Measurements from ENCODE around the gene ADCY10.
A peak's percentile ranks its signal among the peaks of the same experiment; 100 is the strongest.
"Not testable (repeated sequence)": the region's sequence is repeated elsewhere in the genome, so short reads cannot be mapped to it uniquely, and the experiment has no call there.

The ADCY10 gene

GRCh38 chr1:167913895-167914496 lies at the start of gene ADCY10:
Gene ADCY10 (minus strand): TSS chr1:167914134. CDS start chr1:167905140, 8,994 bp downstream.
- no peak for DNase-seq (ENCODE audit: low spot score)

- no peak for DNase-seq (ENCODE audit: low spot score)
Measured at GRCh38 chr1:167957710-167958109, 43.8 kb upstream of the ADCY10 start.

- DNase-seq (ENCODE audit: low spot score), result no peak
Measured at GRCh38 chr1:167955915-167956314, 42.0 kb upstream of the ADCY10 start.

GRCh38 chr1:167950569-167950968 lies 36.6 kb upstream of the ADCY10 start:
- DNase-seq (ENCODE audit: low spot score), result no peak

GRCh38 chr1:167949785-167950184 lies 35.9 kb upstream of the ADCY10 start:
- DNase-seq (ENCODE audit: low spot score), result no peak

- DNase-seq (ENCODE audit: low spot score), result no peak
Measured at GRCh38 chr1:167947733-167948132, 33.8 kb upstream of the ADCY10 start.

GRCh38 chr1:167943541-167943940 lies 29.6 kb upstream of the ADCY10 start:
- no peak for DNase-seq (ENCODE audit: low spot score)

- DNase-seq (ENCODE audit: low spot score), result no peak
Measured at GRCh38 chr1:167940264-167940663, 26.3 kb upstream of the ADCY10 start.

- no peak for DNase-seq (ENCODE audit: low spot score)
Measured at GRCh38 chr1:167938080-167938636, 24.2 kb upstream of the ADCY10 start.

- no peak for DNase-seq (ENCODE audit: low spot score)
Measured at GRCh38 chr1:167937709-167938010, 23.7 kb upstream of the ADCY10 start.

- DNase-seq (ENCODE audit: low spot score), result peak; percentile 71
Measured at GRCh38 chr1:167936930-167937708, 23.2 kb upstream of the ADCY10 start, which contains the start of gene MPC2. Gene MPC2 (minus strand): TSS chr1:167937072. CDS start chr1:167935841, 1,231 bp downstream.

- DNase-seq (ENCODE audit: low spot score), result peak; percentile 100
Measured at GRCh38 chr1:167936068-167936929, 22.4 kb upstream of the ADCY10 start, which contains the start of gene DCAF6. Gene DCAF6 (plus strand): TSS chr1:167936683. CDS start chr1:167936912, 229 bp downstream.

GRCh38 chr1:167935216-167936067 lies 21.5 kb upstream of the ADCY10 start:
- peak; percentile 35 for DNase-seq (ENCODE audit: low spot score)

- no peak for DNase-seq (ENCODE audit: low spot score)
Measured at GRCh38 chr1:167934426-167935215, 20.7 kb upstream of the ADCY10 start.

GRCh38 chr1:167933788-167934187 lies 19.9 kb upstream of the ADCY10 start:
- DNase-seq (ENCODE audit: low spot score), result no peak

- no peak for DNase-seq (ENCODE audit: low spot score)
Measured at GRCh38 chr1:167929725-167930124, 15.8 kb upstream of the ADCY10 start.

- DNase-seq (ENCODE audit: low spot score), result not testable (repeated sequence)
Measured at GRCh38 chr1:167928919-167929318, 15.0 kb upstream of the ADCY10 start.

- DNase-seq (ENCODE audit: low spot score), result no peak
Measured at GRCh38 chr1:167928457-167928852, 14.5 kb upstream of the ADCY10 start.

- DNase-seq (ENCODE audit: low spot score), result no peak
Measured at GRCh38 chr1:167927046-167927754, 13.3 kb upstream of the ADCY10 start.

GRCh38 chr1:167926486-167926997 lies 12.6 kb upstream of the ADCY10 start:
- no peak for DNase-seq (ENCODE audit: low spot score)
